HG03039 (cell line): Measurements from ENCODE around the gene CNOT6.
A peak's percentile ranks its signal among the peaks of the same experiment; 100 is the strongest.
"Not testable (repeated sequence)": the region's sequence is repeated elsewhere in the genome, so short reads cannot be mapped to it uniquely, and the experiment has no call there.

Source experiments
- ATAC-seq: cut with Tn5 transposase; IDR thresholded peaks from one replicate; pipeline ENCODE4 v1.9.1; 2021; ENCODE audit warnings: mild to moderate bottlenecking, moderate library complexity; ENCODE audit not compliant: unreplicated experiment

The CNOT6 gene

GRCh38 chr5:180494060-180494509 lies at the start of gene CNOT6:
Gene CNOT6 (plus strand): TSS chr5:180494379. CDS start chr5:180529277, 34,898 bp downstream.
- ATAC-seq = peak; percentile 82

- ATAC-seq = no peak
These were observed 39.4 kb upstream of the CNOT6 start for GRCh38 chr5:180454752-180455151.

GRCh38 chr5:180455872-180456271 lies 38.3 kb upstream of the CNOT6 start:
- ATAC-seq = no peak

GRCh38 chr5:180456792-180457191 lies 37.4 kb upstream of the CNOT6 start:
- no peak for ATAC-seq

GRCh38 chr5:180458852-180459673 lies 35.1 kb upstream of the CNOT6 start:
- ATAC-seq = not testable (repeated sequence)

GRCh38 chr5:180459674-180460142 lies 34.5 kb upstream of the CNOT6 start:
- ATAC-seq = not testable (repeated sequence)

GRCh38 chr5:180460834-180461233 lies 33.3 kb upstream of the CNOT6 start:
- ATAC-seq = no peak

- ATAC-seq = no peak
These were observed 32.9 kb upstream of the CNOT6 start for GRCh38 chr5:180461303-180461702.

- no peak for ATAC-seq
These were observed 30.8 kb upstream of the CNOT6 start for GRCh38 chr5:180463216-180463900.

GRCh38 chr5:180463916-180464602 lies 30.1 kb upstream of the CNOT6 start:
- ATAC-seq = no peak

GRCh38 chr5:180464603-180464970 lies 29.6 kb upstream of the CNOT6 start:
- no peak for ATAC-seq

- not testable (repeated sequence) for ATAC-seq
These were observed 29.1 kb upstream of the CNOT6 start for GRCh38 chr5:180465052-180465451.

- ATAC-seq = no peak
These were observed 27.9 kb upstream of the CNOT6 start for GRCh38 chr5:180466316-180466715.

GRCh38 chr5:180467028-180467975 lies 26.9 kb upstream of the CNOT6 start:
- ATAC-seq = no peak

GRCh38 chr5:180467989-180468731 lies 26.0 kb upstream of the CNOT6 start:
- ATAC-seq = no peak

- no peak for ATAC-seq
These were observed 25.2 kb upstream of the CNOT6 start for GRCh38 chr5:180468732-180469585.

- no peak for ATAC-seq
These were observed 24.7 kb upstream of the CNOT6 start for GRCh38 chr5:180469586-180469865.

GRCh38 chr5:180469866-180470265 lies 24.3 kb upstream of the CNOT6 start:
- ATAC-seq = no peak

GRCh38 chr5:180470361-180470760 lies 23.8 kb upstream of the CNOT6 start:
- ATAC-seq = no peak
